Umbilical cord (tissue), 1 donor: ENCODE results near the gene SLC38A6. TPM values are rescaled to one million over a fixed set of nuclear protein-coding genes. Genes with fewer than 3 reads are reported as not detected.

Source experiments
- total RNA-seq: library from RNA; depleted of rRNA; stranded (reverse); fragments of >200 nt; gene quantifications from one replicate; pipeline ENCODE4 v1.2.3, GENCODE V29; 2014; ENCODE audit warnings: low replicate concordance; ENCODE audit not compliant: insufficient read depth

SLC38A6 gene
- total RNA-seq, 1 donor from 2014 or later: 26.7 TPM

Other genes with a start within 250 kb of the SLC38A6 start
- 37.6 TPM for gene MNAT1, start 246.5 kb upstream of the SLC38A6 start, total RNA-seq
- 11.3 TPM for gene TRMT5, start 166 bp upstream of the SLC38A6 start, total RNA-seq